Endothelial cell of umbilical vein (primary cell): ENCODE measurements around the gene RRP8. TPM values are rescaled to one million over a fixed set of nuclear protein-coding genes. Genes with fewer than 3 reads are reported as not detected.

ENCODE experiments used
- BruUV-seq: library from RNA; stranded (reverse); fragments of 400-500 nt; replicated peaks from 2 replicates; lab custom pipeline; 2021; lab: Mats Ljungman, UMichigan
- CTCF ChIA-PET: fragments of 300-600, 350-600 bp; sonication (Branson Sonifier 250); formaldehyde crosslinking; loops from one replicate; lab custom pipeline; 2021; ENCODE audit warnings: antibody characterized with exemption, inconsistent platforms; lab: Charles Lee
- POLR2A ChIA-PET: fragments of 300-600, 350-600 bp; sonication (Branson Sonifier 250); formaldehyde crosslinking; loops from one replicate; lab custom pipeline; 2021; ENCODE audit warnings: antibody characterized with exemption, inconsistent platforms; lab: Charles Lee
- DNase-seq: peaks from one replicate; pipeline ENCODE4 v3.0.0-alpha.2; 2011; ENCODE audit warnings: low read depth, low spot score
- FAIRE-seq: peaks from 2 replicates; lab custom pipeline; 2011; peaks lifted over from hg19 to GRCh38; lab: Jason Lieb, UNC
- H2AFZ ChIP-seq: 2 replicates; pipeline ENCODE4 v1.6.0; 2012; ENCODE audit warnings: low read depth, low read length, control low read depth, inconsistent platforms
- H3K27ac ChIP-seq: 2 replicates; pipeline ENCODE4 v1.5.1; 2011; ENCODE audit warnings: low read depth, mild to moderate bottlenecking, control low read depth, low read length, moderate library complexity; ENCODE audit not compliant: insufficient read depth
- H3K27me3 ChIP-seq, 2 experiments: 2 replicates each; pipeline versions ENCODE4 v1.6.0 to v1.6.1; 2011; ENCODE audit warnings: low read length in 2 of 2, mixed read lengths in 1 of 2; ENCODE audit not compliant: control insufficient read depth in 2 of 2, insufficient read depth in 2 of 2
- H3K36me3 ChIP-seq, 2 experiments: 2 replicates in 1 of 2; 3 replicates in 1 of 2; pipeline ENCODE4 v1.5.1; 2011; ENCODE audit warnings: low read length in 2 of 2, mild to moderate bottlenecking in 1 of 2, moderate library complexity in 1 of 2; ENCODE audit not compliant: control insufficient read depth in 2 of 2, insufficient read depth in 2 of 2; ENCODE audit errors: extremely low read depth in 1 of 2
- H3K4me1 ChIP-seq: 3 replicates; pipeline ENCODE4 v1.5.1; 2011; ENCODE audit warnings: mild to moderate bottlenecking, low read length; ENCODE audit not compliant: control insufficient read depth, insufficient read depth; ENCODE audit errors: extremely low read depth
- H3K4me2 ChIP-seq: 2 replicates; pipeline ENCODE4 v1.6.1; 2011; ENCODE audit warnings: low read length, control low read depth, mixed read lengths; ENCODE audit not compliant: insufficient read depth
- H3K4me3 ChIP-seq, 3 experiments: fragments of 200-600 bp in 1 of 3; sonication (generic), shearing (Covaris generic) in 1 of 3; replicated peaks in 1 of 3; 2 replicates each; pipeline ENCODE4 v1.5.1; 2011 to 2016; ENCODE audit warnings: control low read depth in 3 of 3, low read length in 3 of 3, mild to moderate bottlenecking in 2 of 3, inconsistent platforms in 1 of 3, low read depth in 1 of 3, moderate library complexity in 1 of 3; ENCODE audit not compliant: insufficient read depth in 1 of 3
- H3K79me2 ChIP-seq: 2 replicates; pipeline ENCODE4 v1.6.0; 2012; ENCODE audit warnings: low read length, inconsistent platforms; ENCODE audit not compliant: control insufficient read depth, insufficient read depth
- H3K9ac ChIP-seq: replicated peaks from 2 replicates; pipeline ENCODE3; 2011; ENCODE audit warnings: low read length, control low read depth; ENCODE audit not compliant: insufficient read depth; ENCODE audit errors: extremely low read depth
- H3K9me1 ChIP-seq: replicated peaks from 3 replicates; pipeline ENCODE4 v1.6.0; 2011; ENCODE audit warnings: mild to moderate bottlenecking, low read length; ENCODE audit not compliant: control insufficient read depth, insufficient read depth; ENCODE audit errors: extremely low read depth
- H3K9me3 ChIP-seq: replicated peaks from 2 replicates; pipeline ENCODE4 v1.5.1; 2012; ENCODE audit warnings: low read length, inconsistent platforms; ENCODE audit not compliant: control insufficient read depth, insufficient read depth
- H4K20me1 ChIP-seq: replicated peaks from 2 replicates; pipeline ENCODE3; 2011; ENCODE audit warnings: mild to moderate bottlenecking, low read length; ENCODE audit not compliant: control insufficient read depth, insufficient read depth; ENCODE audit errors: extremely low read depth
- EZH2 ChIP-seq: IDR thresholded peaks from 2 replicates; pipeline ENCODE4 v1.6.1; 2012; ENCODE audit warnings: borderline replicate concordance, low read depth, mild to moderate bottlenecking, moderate library complexity, low read length, inconsistent platforms; ENCODE audit not compliant: severe bottlenecking
- JUN ChIP-seq: IDR thresholded peaks from 2 replicates; pipeline ENCODE4 v1.6.1; 2011; ENCODE audit warnings: borderline replicate concordance, low read depth; ENCODE audit not compliant: insufficient read length, insufficient read depth
- POLR2A ChIP-seq: IDR thresholded peaks from 2 replicates; pipeline ENCODE4 v1.6.1; 2012; ENCODE audit warnings: low read depth, mild to moderate bottlenecking, control low read depth, low read length
- POLR2AphosphoS5 ChIP-seq: IDR thresholded peaks from 2 replicates; pipeline ENCODE4 v1.6.1; 2012; ENCODE audit warnings: low read depth, mild to moderate bottlenecking, control low read depth, low read length, moderate library complexity; ENCODE audit not compliant: insufficient read depth
- dilution Hi-C: fragments of 300-500 bp; cut with MboI; formaldehyde crosslinking; loops from one replicate; pipeline ENCODE4 v1.15.0; 2019; ENCODE audit warnings: low sequenced_read_pairs; ENCODE audit not compliant: extremely low pct_ligation_motif_present
- intact Hi-C: fragments of 100-400 bp; cut with micrococcal nuclease; formaldehyde crosslinking; loops from one replicate; pipeline ENCODE4 v1.10.0; 2022
- polyA plus RNA-seq, 4 experiments: library from polyadenylated mRNA; depleted of rRNA in 3 of 4; stranded (reverse) in 3 of 4; unstranded in 1 of 4; fragments of >200 nt; gene quantifications; 2 replicates each; pipeline versions ENCODE4 v1.2.1 to v1.2.3, GENCODE V29; 2011 to 2012; ENCODE audit warnings: missing spikeins in 1 of 4
- total RNA-seq: library from RNA; stranded (reverse); gene quantifications from 2 replicates; pipeline ENCODE4 v1.2.3, GENCODE V29; 2021
- TF ChIP-seq, protein P1 (sequence below), 2 donors: IDR thresholded peaks; 1 replicate in 1 of 2; 2 replicates in 1 of 2; pipeline ENCODE4 v1.5.1; 2011; ENCODE audit warnings: low read length in 2 of 2, mild to moderate bottlenecking in 2 of 2, moderate library complexity in 2 of 2, control low read depth in 1 of 2, inconsistent platforms in 1 of 2, low read depth in 1 of 2; ENCODE audit not compliant: insufficient read depth in 1 of 2; ENCODE audit errors: extremely low read depth in 1 of 2

RRP8 gene
- total and polyA plus RNA-seq, 2 donors (not counting 3 experiments of a cell fraction or from before 2014, with no cell fraction given): 6.4 to 19.4 TPM

DNA sequence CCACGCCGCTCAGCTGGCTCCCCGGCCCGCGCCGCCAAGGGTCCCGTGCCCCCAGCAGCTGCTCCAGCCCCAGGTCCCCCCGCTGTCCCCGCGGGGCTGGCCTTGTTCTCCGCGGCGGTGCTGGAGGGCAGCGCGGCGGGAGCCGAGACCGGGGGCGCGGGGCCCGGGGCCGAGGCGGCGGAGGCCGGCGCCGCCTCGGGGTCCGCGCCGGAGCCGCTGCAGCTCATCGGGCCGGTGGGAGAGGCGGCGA is 8.5 kb upstream of the RRP8 start:
- FAIRE-seq (no peak), DNase-seq (no peak)
- Histone ChIP-seq H3K9me1 (no peaks in the 10 kb centered on the region), H3K27me3 (no peaks in the 10 kb centered on the region), H3K9ac (peak overlapping the region; percentile 85), H3K27ac (peak overlapping the region; percentile 89), H3K79me2 (peaks cover 36% of the 10 kb centered on the region), H4K20me1 (no peaks in the 10 kb centered on the region), H3K4me3 (peak overlapping the region; percentile 28 to 72 (median 71)), H3K4me2 (peak overlapping the region; percentile 84), H3K4me1 (peaks cover 56% of the 10 kb centered on the region), H3K36me3 (peaks cover 37 to 45% of the 10 kb centered on the region in 2 experiments), H2AFZ (no peak overlapping the region), H3K9me3 (no peaks in the 10 kb centered on the region)
- TF ChIP-seq POLR2AphosphoS5 (no peak), EZH2 (no peak), POLR2A (peak; percentile 95)
- no TSS peak for BruUV-seq
- CTCF ChIA-PET: interaction anchor here (0.9 to 4.5 kb wide), 14 partner anchors 8 to 233 kb away, joined by 3 to 43 read pairs (median 4); partner anchors contain the start of gene MRPL17
- dilution Hi-C loops: no loop called here
- intact Hi-C loops: loop anchor here (1.0 kb wide), 5 partner anchors 9 to 131 kb away; partner anchors contain the start of genes ARFIP2, ILK, MRPL17 and RRP8
- POLR2A ChIA-PET: interaction anchor here (1.1 to 2.0 kb wide), 3 partner anchors 43 to 71 kb away, joined by 3 to 14 read pairs (median 4); partner anchors contain the start of gene MRPL17

DNA sequence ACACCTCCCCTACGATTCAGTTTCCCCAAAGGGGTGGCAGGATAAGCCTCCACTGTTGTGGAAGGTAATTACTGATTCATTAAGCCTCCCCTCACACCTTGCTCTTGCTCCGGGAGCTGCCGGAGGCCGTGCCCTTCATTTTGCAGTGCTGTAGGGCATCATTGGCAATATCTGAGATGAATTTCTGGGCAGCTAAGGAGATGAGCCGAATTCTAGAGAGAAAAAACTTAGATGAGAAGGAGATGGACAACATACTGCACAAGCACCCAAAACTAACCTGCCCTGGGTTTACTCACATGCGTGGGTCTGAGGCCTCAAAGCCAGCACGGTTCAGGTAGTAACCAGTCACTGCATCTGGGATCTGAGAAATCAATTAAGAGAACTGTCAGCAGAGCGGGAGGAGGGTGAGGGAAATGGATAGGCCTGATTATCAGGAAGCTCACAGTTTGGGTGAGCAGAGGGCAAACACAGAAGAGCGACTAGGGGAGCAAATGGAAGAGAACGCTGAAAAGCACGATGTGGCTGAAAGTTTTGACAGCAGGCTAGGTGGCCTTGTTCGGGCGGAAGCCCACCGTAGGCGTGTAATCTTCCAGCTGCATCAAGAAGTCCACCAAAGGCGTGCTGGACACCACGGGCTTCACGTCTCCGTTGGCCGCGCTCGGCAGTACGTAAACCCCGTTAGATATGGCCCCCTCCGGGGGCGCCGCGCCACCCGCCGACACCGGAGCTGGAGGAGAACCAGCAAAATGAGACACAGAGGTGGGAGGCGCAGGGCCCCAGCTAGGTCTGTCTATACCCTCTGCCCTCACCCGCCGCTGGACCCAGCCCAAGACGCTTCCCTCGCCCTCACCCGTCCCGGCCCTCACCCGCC is 7.9 kb upstream of the RRP8 start:
- peak overlapping the region; percentile 28 to 72 (median 71) for H3K4me3 ChIP-seq
- FAIRE-seq: peak; percentile 74
- H3K9me1 ChIP-seq: no peaks in the 10 kb centered on the region
- H3K27me3 ChIP-seq: no peaks in the 10 kb centered on the region
- peak overlapping the region; percentile 84 for H3K4me2 ChIP-seq
- peak overlapping the region; percentile 89 for H3K27ac ChIP-seq
- TSS peak; percentile 6 for BruUV-seq
- H3K9me3 ChIP-seq: no peaks in the 10 kb centered on the region
- TF ChIP-seq POLR2AphosphoS5: no peak
- TF ChIP-seq, protein P1, sequence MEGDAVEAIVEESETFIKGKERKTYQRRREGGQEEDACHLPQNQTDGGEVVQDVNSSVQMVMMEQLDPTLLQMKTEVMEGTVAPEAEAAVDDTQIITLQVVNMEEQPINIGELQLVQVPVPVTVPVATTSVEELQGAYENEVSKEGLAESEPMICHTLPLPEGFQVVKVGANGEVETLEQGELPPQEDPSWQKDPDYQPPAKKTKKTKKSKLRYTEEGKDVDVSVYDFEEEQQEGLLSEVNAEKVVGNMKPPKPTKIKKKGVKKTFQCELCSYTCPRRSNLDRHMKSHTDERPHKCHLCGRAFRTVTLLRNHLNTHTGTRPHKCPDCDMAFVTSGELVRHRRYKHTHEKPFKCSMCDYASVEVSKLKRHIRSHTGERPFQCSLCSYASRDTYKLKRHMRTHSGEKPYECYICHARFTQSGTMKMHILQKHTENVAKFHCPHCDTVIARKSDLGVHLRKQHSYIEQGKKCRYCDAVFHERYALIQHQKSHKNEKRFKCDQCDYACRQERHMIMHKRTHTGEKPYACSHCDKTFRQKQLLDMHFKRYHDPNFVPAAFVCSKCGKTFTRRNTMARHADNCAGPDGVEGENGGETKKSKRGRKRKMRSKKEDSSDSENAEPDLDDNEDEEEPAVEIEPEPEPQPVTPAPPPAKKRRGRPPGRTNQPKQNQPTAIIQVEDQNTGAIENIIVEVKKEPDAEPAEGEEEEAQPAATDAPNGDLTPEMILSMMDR (IDR thresholded peaks at IDR 0.05; ENCODE audit: extremely low read depth in 1 of 2, insufficient read depth in 1 of 2, low read depth in 1 of 2, low read length in 2 of 2): no peak
- no peak for TF ChIP-seq JUN
- peak; percentile 44 for DNase-seq
- H2AFZ ChIP-seq: no peak overlapping the region
- peaks cover 37 to 44% of the 10 kb centered on the region in 2 experiments for H3K36me3 ChIP-seq
- dilution Hi-C loops: no loop called here
- intact Hi-C loops: no loop called here
- peaks cover 56% of the 10 kb centered on the region for H3K4me1 ChIP-seq
- H3K9ac ChIP-seq: peak overlapping the region; percentile 85
- POLR2A ChIA-PET: interaction anchor here (0.6 to 2.0 kb wide), 3 partner anchors 43 to 72 kb away, joined by 3 to 14 read pairs (median 3); partner anchors contain the start of gene MRPL17
- H4K20me1 ChIP-seq: no peaks in the 10 kb centered on the region
- CTCF ChIA-PET: interaction anchor here (0.9 to 4.5 kb wide), 14 partner anchors 7 to 232 kb away, joined by 3 to 43 read pairs (median 4); partner anchors contain the start of gene MRPL17
- peaks cover 39% of the 10 kb centered on the region for H3K79me2 ChIP-seq
